A549 (cell line): ENCODE measurements around the gene CPXM1. TPM values are rescaled to one million over a fixed set of nuclear protein-coding genes. Genes with fewer than 3 reads are reported as not detected.

Experiments used
- ATAC-seq, 2 experiments: fragments of 200-7000 bp in 1 of 2; fragments of >200 bp in 1 of 2; cut with Nextera tagmentation in 1 of 2; cut with Tn5 transposase in 1 of 2; 3 replicates each; pipeline versions ENCODE4 v1.8.0 to v1.9.1; 2018 to 2020; ENCODE audit warnings: mild to moderate bottlenecking in 1 of 2, moderate library complexity in 1 of 2
- CTCF ChIA-PET: fragments of 300-600 bp; sonication (Branson Sonifier 250); formaldehyde crosslinking; extraction: SDS; loops from one replicate; lab custom pipeline; 2021; ENCODE audit warnings: antibody characterized with exemption, inconsistent platforms; lab: Yijun Ruan, JAX
- POLR2A ChIA-PET: fragments of 350-600 bp; formaldehyde crosslinking; extraction: SDS; loops from one replicate; lab custom pipeline; 2021; ENCODE audit warnings: antibody characterized with exemption, inconsistent platforms; lab: Yijun Ruan, JAX
- DNase-seq, 2 experiments: peaks; one replicate each; pipeline versions ENCODE4 v3.0.0 to v3.0.0-alpha.2; 2011 to 2016; ENCODE audit warnings: low read depth in 1 of 2, low spot score in 1 of 2
- FAIRE-seq: peaks from 2 replicates; lab custom pipeline; 2011; peaks lifted over from hg19 to GRCh38; lab: Jason Lieb, UNC
- H3K27ac ChIP-seq, 2 experiments: fragments of >200 bp; sonication (Bioruptor Twin); formaldehyde crosslinking; 3 replicates each; pipeline ENCODE4 v1.5.1; 2016 to 2017
- H3K4me1 ChIP-seq: fragments of >200 bp; sonication (Bioruptor Twin); formaldehyde crosslinking; 3 replicates; pipeline ENCODE4 v1.6.1; 2016
- H3K4me2 ChIP-seq: fragments of >200 bp; sonication (Bioruptor Twin); formaldehyde crosslinking; 3 replicates; pipeline ENCODE4 v1.6.1; 2016
- H3K4me3 ChIP-seq: fragments of >200 bp; sonication (Bioruptor Twin); formaldehyde crosslinking; 3 replicates; pipeline ENCODE4 v1.5.1; 2016
- H3K9me3 ChIP-seq: fragments of >200 bp; sonication (Bioruptor Twin); formaldehyde crosslinking; 3 replicates; pipeline ENCODE4 v1.6.1; 2016
- CEBPB ChIP-seq, 2 experiments: fragments of >200 bp in 1 of 2; sonication (Bioruptor Twin) in 1 of 2; formaldehyde crosslinking in 1 of 2; IDR thresholded peaks; 2 replicates each; pipeline ENCODE4 v1.6.1; 2012 to 2016
- CTCF ChIP-seq: fragments of >200 bp; sonication (Bioruptor Twin); formaldehyde crosslinking; IDR thresholded peaks from 3 replicates; pipeline ENCODE4 v1.5.1; 2016
- GATA3 ChIP-seq: IDR thresholded peaks from 2 replicates; pipeline ENCODE4 v1.6.1; 2012; ENCODE audit warnings: borderline replicate concordance
- JUN ChIP-seq, 2 experiments: fragments of >200 bp; sonication (Bioruptor Twin); formaldehyde crosslinking; IDR thresholded peaks; 2 replicates in 1 of 2; 3 replicates in 1 of 2; pipeline ENCODE4 v1.6.1; 2016 to 2017
- MAX ChIP-seq: IDR thresholded peaks from 2 replicates; pipeline ENCODE4 v1.6.1; 2012
- NR3C1 ChIP-seq: fragments of >200 bp; sonication (Bioruptor Twin); formaldehyde crosslinking; IDR thresholded peaks from 3 replicates; pipeline ENCODE4 v1.6.1; 2017
- RNF2 ChIP-seq: fragments of 200-600 bp; sonication (generic); IDR thresholded peaks from 2 replicates; pipeline ENCODE4 v1.6.1; 2016; ENCODE audit warnings: low read depth, mild to moderate bottlenecking, antibody characterized with exemption, moderate library complexity, borderline replicate concordance
- SREBF2 ChIP-seq: fragments of 450-650 bp; IDR thresholded peaks from 2 replicates; pipeline ENCODE4 v1.6.1; 2014; ENCODE audit warnings: mild to moderate bottlenecking, moderate library complexity
- WGBS: methylation state at CpG from one replicate; pipeline ENCODE4 v1.1.6; 2017; ENCODE audit errors: missing lambda C conversion rate; 5-methylcytosine and 5-hydroxymethylcytosine counted together
- polyA plus RNA-seq, 4 experiments: library from polyadenylated mRNA; depleted of rRNA in 3 of 4; stranded (reverse); fragments of >200 nt; fragmentation: RNase III in 1 of 4; extraction: RNeasy Plus Mini Kit Qiagen cat#74134 plus additional on column Dnase treatment in 1 of 4; gene quantifications; 2 replicates in 3 of 4; 3 replicates in 1 of 4; pipeline ENCODE4 v1.2.3, GENCODE V29; 2011 to 2017
- TF ChIP-seq, protein P1 (sequence below): fragments of 200-600 bp; sonication (generic); IDR thresholded peaks from 2 replicates; pipeline ENCODE4 v1.6.1; 2016; ENCODE audit warnings: antibody characterized with exemption, mild to moderate bottlenecking, moderate library complexity
- TF ChIP-seq, protein P2 (sequence below): fragments of 250-450 bp; sonication (Bioruptor Pico); IDR thresholded peaks from 2 replicates; pipeline ENCODE4 v1.5.0; 2020; ENCODE audit warnings: low read depth, mild to moderate bottlenecking, moderate library complexity

The CPXM1 gene
- polyA plus RNA-seq, 2 of the 4 experiments (the other 2 are of a cell fraction) = not detected

DNA sequence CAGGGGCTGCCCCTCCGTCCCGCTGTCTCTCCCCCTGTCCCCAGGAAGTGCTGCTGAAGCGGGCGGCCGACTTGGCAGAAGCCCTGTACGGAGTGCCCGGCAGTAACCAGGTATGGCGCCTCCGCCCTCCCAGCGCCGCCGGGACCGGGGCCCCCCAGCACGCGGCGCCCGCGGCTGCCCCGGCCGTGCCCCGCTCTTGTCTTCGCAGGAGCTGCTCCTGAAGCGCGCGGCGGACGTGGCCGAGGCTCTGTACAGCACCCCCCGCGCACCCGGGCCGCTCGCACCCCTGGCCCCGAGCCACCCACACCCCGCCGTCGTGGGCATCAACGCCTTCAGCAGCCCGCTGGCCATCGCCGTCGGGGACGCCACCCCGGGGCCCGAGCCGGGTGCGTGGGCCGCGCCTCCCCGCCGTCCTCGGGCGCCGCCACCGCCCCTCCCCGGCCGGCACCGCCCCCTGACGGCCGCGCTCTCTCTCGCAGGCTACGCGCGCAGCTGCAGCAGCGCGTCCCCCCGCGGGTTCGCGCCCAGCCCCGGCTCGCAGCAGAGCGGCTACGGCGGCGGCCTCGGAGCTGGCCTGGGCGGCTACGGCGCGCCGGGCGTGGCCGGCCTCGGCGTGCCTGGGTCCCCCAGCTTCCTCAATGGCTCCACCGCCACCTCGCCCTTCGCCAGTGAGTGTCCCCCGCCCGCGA lies 48.4 kb downstream of the CPXM1 start:
- peak overlapping the region; percentile 73 to 83 for H3K27ac ChIP-seq
- peak in 1 of 2 experiments; percentile 42 for DNase-seq
- POLR2A ChIA-PET = interaction anchor here (0.6 to 1.1 kb wide), 2 partner anchors 88 to 246 kb away, joined by 3 read pairs; partner anchors contain the start of genes PCED1A and VPS16
- TF ChIP-seq GATA3 (no peak), NR3C1 (no peak), JUN (IDR thresholded peaks at IDR 0.05) (peak in 1 of 2 experiments; percentile 61; a peak in 3 of 5 replicates)
- H3K4me1 ChIP-seq = peaks cover 44% of the 10 kb centered on the region
- peak overlapping the region; percentile 68 for H3K4me3 ChIP-seq
- CTCF ChIA-PET = interaction anchor here (0.6 to 7.2 kb wide), 45 partner anchors 8 to 275 kb away, joined by 3 to 170 read pairs (median 5); partner anchors contain the start of gene EBF4
- no peaks in the 10 kb centered on the region for H3K9me3 ChIP-seq
- peak overlapping the region; percentile 96 for H3K4me2 ChIP-seq
- no peak for FAIRE-seq
- WGBS = no CpG with 5 or more reads among the region's 93 CpGs
- ATAC-seq = peak; percentile 34 to 40

- ChIA-PET POLR2A (no interaction called here), CTCF (interaction anchor here (0.8 to 7.2 kb wide), 23 partner anchors 8 to 276 kb away, joined by 3 to 170 read pairs (median 6); no protein-coding TSS in a partner anchor)
- no peaks in the 10 kb centered on the region for H3K9me3 ChIP-seq
- ATAC-seq = peak; percentile 3 to 16; a peak in 4 of 6 replicates
- no peak for FAIRE-seq
- peaks cover 47% of the 10 kb centered on the region for H3K4me1 ChIP-seq
- 0% methylated on average over 8 of the region's 26 CpGs for WGBS
- peak overlapping the region; percentile 68 for H3K4me3 ChIP-seq
- peak overlapping the region; percentile 96 for H3K4me2 ChIP-seq
- TF ChIP-seq RNF2 (peak; percentile 54; the same call in 1 of the 2 replicates), SREBF2 (no peak)
- TF ChIP-seq, protein P1, sequence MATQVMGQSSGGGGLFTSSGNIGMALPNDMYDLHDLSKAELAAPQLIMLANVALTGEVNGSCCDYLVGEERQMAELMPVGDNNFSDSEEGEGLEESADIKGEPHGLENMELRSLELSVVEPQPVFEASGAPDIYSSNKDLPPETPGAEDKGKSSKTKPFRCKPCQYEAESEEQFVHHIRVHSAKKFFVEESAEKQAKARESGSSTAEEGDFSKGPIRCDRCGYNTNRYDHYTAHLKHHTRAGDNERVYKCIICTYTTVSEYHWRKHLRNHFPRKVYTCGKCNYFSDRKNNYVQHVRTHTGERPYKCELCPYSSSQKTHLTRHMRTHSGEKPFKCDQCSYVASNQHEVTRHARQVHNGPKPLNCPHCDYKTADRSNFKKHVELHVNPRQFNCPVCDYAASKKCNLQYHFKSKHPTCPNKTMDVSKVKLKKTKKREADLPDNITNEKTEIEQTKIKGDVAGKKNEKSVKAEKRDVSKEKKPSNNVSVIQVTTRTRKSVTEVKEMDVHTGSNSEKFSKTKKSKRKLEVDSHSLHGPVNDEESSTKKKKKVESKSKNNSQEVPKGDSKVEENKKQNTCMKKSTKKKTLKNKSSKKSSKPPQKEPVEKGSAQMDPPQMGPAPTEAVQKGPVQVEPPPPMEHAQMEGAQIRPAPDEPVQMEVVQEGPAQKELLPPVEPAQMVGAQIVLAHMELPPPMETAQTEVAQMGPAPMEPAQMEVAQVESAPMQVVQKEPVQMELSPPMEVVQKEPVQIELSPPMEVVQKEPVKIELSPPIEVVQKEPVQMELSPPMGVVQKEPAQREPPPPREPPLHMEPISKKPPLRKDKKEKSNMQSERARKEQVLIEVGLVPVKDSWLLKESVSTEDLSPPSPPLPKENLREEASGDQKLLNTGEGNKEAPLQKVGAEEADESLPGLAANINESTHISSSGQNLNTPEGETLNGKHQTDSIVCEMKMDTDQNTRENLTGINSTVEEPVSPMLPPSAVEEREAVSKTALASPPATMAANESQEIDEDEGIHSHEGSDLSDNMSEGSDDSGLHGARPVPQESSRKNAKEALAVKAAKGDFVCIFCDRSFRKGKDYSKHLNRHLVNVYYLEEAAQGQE = no peak
- peak overlapping the region; percentile 73 to 83 for H3K27ac ChIP-seq
- peak in 1 of 2 experiments; percentile 48 for DNase-seq
Observed at GRCh38 chr20:2751347-2751877, 49.0 kb downstream of the CPXM1 start.

DNA sequence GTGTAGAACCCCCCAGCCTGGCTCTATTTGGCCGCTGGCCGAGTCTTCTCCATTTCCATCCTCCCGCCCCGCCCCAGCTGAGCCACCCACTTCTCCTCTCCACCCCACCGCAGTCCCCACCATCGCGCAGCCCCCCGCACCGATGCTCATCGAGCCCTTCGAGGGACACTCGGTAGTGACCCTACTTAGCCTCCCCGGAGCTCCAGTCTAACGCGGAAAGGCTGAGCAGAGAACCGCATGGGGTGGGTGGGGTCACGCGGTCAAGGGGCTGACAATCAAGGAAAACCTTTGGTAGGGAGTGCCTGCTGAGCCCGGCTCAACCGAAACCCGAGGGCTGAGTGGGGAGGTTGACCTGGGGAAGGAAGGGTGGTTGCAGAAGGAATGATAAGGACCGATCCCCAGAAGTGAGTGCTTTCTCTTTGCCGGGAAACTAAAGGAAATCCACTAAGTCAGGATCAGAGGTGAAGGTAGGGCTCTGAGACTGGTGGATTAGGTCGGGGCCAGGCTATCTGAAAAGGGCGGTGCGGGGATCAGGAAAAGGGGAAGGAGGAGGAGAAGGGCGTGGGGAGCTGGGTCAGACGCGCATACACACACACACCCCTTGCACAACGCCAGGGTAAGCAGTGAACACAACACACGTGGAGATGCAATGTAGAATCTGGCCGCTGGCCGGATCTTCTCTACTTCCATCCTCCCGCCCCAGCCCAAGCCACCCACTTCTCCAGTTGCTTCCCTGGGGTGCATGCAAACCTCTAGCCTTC lies 49.8 kb downstream of the CPXM1 start:
- TF ChIP-seq MAX = peak; percentile 73
- TF ChIP-seq CTCF = no peak
- TF ChIP-seq, protein P2, sequence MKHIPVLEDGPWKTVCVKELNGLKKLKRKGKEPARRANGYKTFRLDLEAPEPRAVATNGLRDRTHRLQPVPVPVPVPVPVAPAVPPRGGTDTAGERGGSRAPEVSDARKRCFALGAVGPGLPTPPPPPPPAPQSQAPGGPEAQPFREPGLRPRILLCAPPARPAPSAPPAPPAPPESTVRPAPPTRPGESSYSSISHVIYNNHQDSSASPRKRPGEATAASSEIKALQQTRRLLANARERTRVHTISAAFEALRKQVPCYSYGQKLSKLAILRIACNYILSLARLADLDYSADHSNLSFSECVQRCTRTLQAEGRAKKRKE (CRISPR knock-in tag) = no peak
- peak; percentile 24 to 66; a peak in 3 of 4 replicates for TF ChIP-seq CEBPB (IDR thresholded peaks at IDR 0.05)
- FAIRE-seq = no peak
- ATAC-seq = peak; percentile 70 to 78
- WGBS = 10% methylated on average over 20 of the region's 34 CpGs
- CTCF ChIA-PET = interaction anchor here (1.0 to 5.6 kb wide), 6 partner anchors 9 to 246 kb away, joined by 3 to 170 read pairs (median 6); no protein-coding TSS in a partner anchor
- peak overlapping the region; percentile 96 for H3K4me2 ChIP-seq
- peak overlapping the region; percentile 31 to 63 for H3K27ac ChIP-seq
- no peaks in the 10 kb centered on the region for H3K9me3 ChIP-seq
- peak; percentile 71 to 78 for DNase-seq
- peak overlapping the region; percentile 68 for H3K4me3 ChIP-seq
- POLR2A ChIA-PET = no interaction called here
- H3K4me1 ChIP-seq = peaks cover 44% of the 10 kb centered on the region
